GM04504 (cell line): ENCODE data around the gene HDAC4.

Experiments used
- DNase-seq: peaks from one replicate; pipeline ENCODE4 v3.0.0-alpha.2; 2012; ENCODE audit warnings: low read depth

The HDAC4 gene

GRCh38 chr2:239308661-239309397 lies 92.0 kb downstream of the HDAC4 start:
- peak; percentile 65 for DNase-seq

GRCh38 chr2:239307921-239308613 lies 92.8 kb downstream of the HDAC4 start:
- DNase-seq: no peak

- DNase-seq: no peak
These were observed 93.6 kb downstream of the HDAC4 start for GRCh38 chr2:239307221-239307569.

GRCh38 chr2:239306274-239307220 lies 94.3 kb downstream of the HDAC4 start:
- no peak for DNase-seq

GRCh38 chr2:239305771-239306170 lies 95.0 kb downstream of the HDAC4 start:
- DNase-seq: no peak

GRCh38 chr2:239305222-239305575 lies 95.6 kb downstream of the HDAC4 start:
- no peak for DNase-seq

- no peak for DNase-seq
These were observed 96.1 kb downstream of the HDAC4 start for GRCh38 chr2:239304533-239305221.

GRCh38 chr2:239303711-239304532 lies 96.9 kb downstream of the HDAC4 start:
- no peak for DNase-seq

- DNase-seq: no peak
These were observed 97.8 kb downstream of the HDAC4 start for GRCh38 chr2:239302808-239303557.

GRCh38 chr2:239302083-239302807 lies 98.6 kb downstream of the HDAC4 start:
- DNase-seq: no peak

- no peak for DNase-seq
These were observed 99.7 kb downstream of the HDAC4 start for GRCh38 chr2:239300871-239301735.

GRCh38 chr2:239300242-239300641 lies 100.6 kb downstream of the HDAC4 start:
- no peak for DNase-seq

- no peak for DNase-seq
These were observed 101.4 kb downstream of the HDAC4 start for GRCh38 chr2:239299218-239299939.

- DNase-seq: no peak
These were observed 102.6 kb downstream of the HDAC4 start for GRCh38 chr2:239298116-239298804.

- no peak for DNase-seq
These were observed 103.4 kb downstream of the HDAC4 start for GRCh38 chr2:239297142-239298004.
